Stimulated activated CD4-positive, alpha-beta T cell treated with anti-CD3 and anti-CD28 coated beads, Interleukin-1b, Interleukin-23, amount 100 ng/mL, for 48 hours (primary cell): Measurements from ENCODE around the gene ZSWIM8.
"Not testable (repeated sequence)": the region's sequence is repeated elsewhere in the genome, so short reads cannot be mapped to it uniquely, and the experiment has no call there.

ENCODE experiments used
- DNase-seq: peaks from one replicate; pipeline ENCODE4 v3.0.0-alpha.2; 2020

ZSWIM8 gene

GRCh38 chr10:73785211-73785720 is at the start of gene ZSWIM8:
TSS of gene ZSWIM8 (plus strand) at chr10:73785606. CDS start at chr10:73785879, 273 bp downstream.
- peak; percentile 84 for DNase-seq

- not testable (repeated sequence) for DNase-seq
Observed at GRCh38 chr10:73740501-73741254, 44.7 kb upstream of the ZSWIM8 start.

GRCh38 chr10:73742454-73742734 is 43.0 kb upstream of the ZSWIM8 start:
- DNase-seq = no peak

- DNase-seq = no peak
Observed at GRCh38 chr10:73743327-73743904, 42.0 kb upstream of the ZSWIM8 start.

- DNase-seq = peak; percentile 96
Observed at GRCh38 chr10:73743905-73744663, 41.3 kb upstream of the ZSWIM8 start, which contains the start of gene SEC24C. TSS of gene SEC24C (plus strand) at chr10:73744372. CDS start at chr10:73746833, 2,461 bp downstream.

- peak; percentile 69 for DNase-seq
Observed at GRCh38 chr10:73744664-73744975, 40.8 kb upstream of the ZSWIM8 start.

GRCh38 chr10:73746721-73747120 is 38.7 kb upstream of the ZSWIM8 start:
- DNase-seq = no peak

- no peak for DNase-seq
Observed at GRCh38 chr10:73750819-73751218, 34.6 kb upstream of the ZSWIM8 start.

GRCh38 chr10:73756183-73756582 is 29.2 kb upstream of the ZSWIM8 start:
- DNase-seq = no peak

- no peak for DNase-seq
Observed at GRCh38 chr10:73758704-73759511, 26.5 kb upstream of the ZSWIM8 start.

- peak; percentile 44 for DNase-seq
Observed at GRCh38 chr10:73759512-73760115, 25.8 kb upstream of the ZSWIM8 start.

- DNase-seq = no peak
Observed at GRCh38 chr10:73761781-73762180, 23.6 kb upstream of the ZSWIM8 start.

GRCh38 chr10:73762915-73763314 is 22.5 kb upstream of the ZSWIM8 start:
- DNase-seq = no peak

GRCh38 chr10:73763343-73763742 is 22.1 kb upstream of the ZSWIM8 start:
- no peak for DNase-seq

GRCh38 chr10:73765066-73765465 is 20.3 kb upstream of the ZSWIM8 start:
- no peak for DNase-seq

- peak; percentile 60 for DNase-seq
Observed at GRCh38 chr10:73768881-73769280, 16.5 kb upstream of the ZSWIM8 start.

- no peak for DNase-seq
Observed at GRCh38 chr10:73769396-73769795, 16.0 kb upstream of the ZSWIM8 start.

- DNase-seq = peak; percentile 77
Observed at GRCh38 chr10:73771722-73772280, 13.6 kb upstream of the ZSWIM8 start.

- peak; percentile 78 for DNase-seq
Observed at GRCh38 chr10:73772281-73773151, 12.9 kb upstream of the ZSWIM8 start.

- DNase-seq = no peak
Observed at GRCh38 chr10:73773152-73773879, 12.1 kb upstream of the ZSWIM8 start.
